ENCODE data around the gene FASTK.
A peak's percentile ranks its signal among the peaks of the same experiment; 100 is the strongest.

The FASTK gene

GRCh38 chr7:151118108-151119054, 37.8 kb upstream of the FASTK start:
- no peak for DNase-seq

GRCh38 chr7:151117565-151117964, 37.0 kb upstream of the FASTK start:
- DNase-seq: no peak

DNA sequence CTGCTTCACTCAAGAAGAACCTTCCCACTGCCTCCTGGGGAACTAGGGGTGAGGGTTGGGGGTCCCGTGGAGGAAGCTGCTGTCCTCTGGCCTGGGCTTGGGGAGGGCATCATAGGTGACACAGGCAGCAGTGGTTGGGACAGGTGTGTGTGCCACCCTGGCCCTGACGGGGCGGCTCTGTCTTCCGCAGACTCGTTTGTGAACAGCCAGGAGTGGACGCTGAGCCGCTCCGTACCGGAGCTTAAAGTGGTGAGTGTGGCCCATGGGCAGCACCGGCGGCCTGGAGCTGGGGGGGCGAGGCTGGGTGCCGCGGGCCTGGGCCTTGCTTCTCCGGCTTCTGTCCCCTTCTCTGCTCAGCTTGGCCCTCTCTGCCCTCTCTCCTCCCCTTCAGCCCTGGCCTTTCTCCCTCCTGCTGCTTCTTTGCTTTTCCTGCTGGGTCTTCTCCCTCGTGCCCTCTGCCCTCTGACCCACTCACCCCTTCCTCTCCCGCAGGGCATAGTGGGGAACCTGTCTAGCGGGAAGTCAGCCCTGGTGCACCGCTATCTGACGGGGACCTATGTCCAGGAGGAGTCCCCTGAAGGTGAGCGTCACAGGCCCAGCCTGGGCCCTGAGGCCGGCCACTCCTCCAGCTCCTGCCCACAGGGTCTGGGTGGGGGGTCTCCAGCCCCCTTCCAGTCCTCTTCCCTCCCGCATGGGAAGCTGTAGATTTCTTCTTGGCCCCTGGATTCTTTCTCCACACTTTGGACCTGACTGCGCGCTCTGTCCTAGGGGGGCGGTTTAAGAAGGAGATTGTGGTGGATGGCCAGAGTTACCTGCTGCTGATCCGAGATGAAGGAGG, 36.2 kb upstream of the FASTK start:
- no peak for DNase-seq

DNA sequence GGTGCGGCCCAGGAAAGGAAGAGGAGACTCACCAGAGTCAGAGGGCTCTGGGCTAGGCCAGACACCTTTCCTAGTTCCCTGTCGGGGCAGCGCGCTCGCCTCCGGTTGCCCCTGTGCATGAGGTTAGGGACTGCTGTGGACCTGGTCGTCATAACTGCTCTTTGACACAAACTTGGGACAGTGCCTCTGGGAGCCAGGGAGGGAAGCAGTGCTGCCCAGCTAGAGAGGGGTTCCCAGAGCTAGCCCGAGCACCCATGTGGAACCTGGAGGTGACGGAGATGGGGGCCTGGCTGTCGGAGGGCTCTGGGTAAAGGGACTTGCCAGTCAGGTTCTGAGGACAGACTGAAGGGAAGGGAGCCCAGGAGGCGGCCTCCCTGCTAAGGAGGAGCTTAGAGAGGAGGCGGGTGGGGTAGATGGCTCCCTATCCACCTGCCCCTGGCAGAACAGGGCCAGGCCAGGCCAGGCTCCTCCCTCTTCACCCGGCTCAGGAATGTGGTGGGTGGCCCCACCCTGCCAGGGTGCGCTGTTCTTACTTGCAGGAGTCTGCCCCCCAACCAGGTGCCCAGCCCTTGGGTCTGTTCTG, 35.3 kb upstream of the FASTK start:
- no peak for DNase-seq

- DNase-seq: peak; percentile 10 to 11
These were observed 34.7 kb upstream of the FASTK start for GRCh38 chr7:151115121-151115835.

DNA sequence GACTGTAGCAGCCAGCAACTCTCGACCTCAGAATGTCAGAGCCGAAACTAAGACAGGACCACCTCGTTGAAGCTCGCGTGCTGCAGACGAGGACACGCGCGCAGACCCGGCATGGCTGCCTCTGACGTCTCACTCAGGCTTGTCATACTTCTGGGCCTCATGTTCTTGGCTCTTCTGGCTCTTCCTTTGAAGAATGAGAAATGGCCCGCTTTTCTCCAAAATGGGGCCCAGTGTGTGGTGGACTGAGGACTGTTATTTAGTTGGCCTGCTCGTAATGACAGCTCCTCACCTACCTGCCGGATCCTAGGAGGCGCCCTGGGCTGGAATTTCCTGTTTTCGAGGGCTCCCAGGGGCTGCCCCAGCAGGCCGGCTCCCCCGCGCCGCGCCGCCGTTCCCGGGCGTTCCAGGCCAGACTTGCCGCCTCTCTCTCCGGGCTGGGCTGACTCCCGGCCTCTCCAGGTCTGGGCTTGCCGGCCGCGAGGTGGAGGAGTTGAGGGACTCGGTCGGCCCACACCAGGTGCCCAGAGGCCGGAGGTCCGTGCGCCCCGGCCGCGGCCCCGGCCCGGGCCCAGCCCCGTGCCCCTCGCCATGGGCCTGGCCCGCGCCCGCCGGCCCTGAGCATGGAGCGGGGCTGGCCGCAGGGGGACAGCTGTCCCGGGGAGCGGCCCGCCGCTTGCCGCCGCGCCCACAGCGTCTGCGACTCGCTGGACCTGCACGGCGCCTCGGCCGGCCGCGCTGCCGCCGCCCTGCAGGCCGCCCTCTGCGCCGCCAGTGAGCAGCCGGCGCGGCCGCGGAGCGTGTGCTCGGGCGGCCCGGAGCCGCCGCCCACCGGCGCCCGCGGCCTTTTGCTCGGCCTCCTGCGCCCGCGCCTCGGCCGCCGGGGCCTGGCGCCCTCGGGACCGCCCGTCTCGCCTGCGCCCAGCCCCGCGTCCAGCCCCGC, 33.8 kb upstream of the FASTK start:
- DNase-seq: no peak

- no peak for DNase-seq
These were observed 32.9 kb upstream of the FASTK start for GRCh38 chr7:151113344-151114150.

DNA sequence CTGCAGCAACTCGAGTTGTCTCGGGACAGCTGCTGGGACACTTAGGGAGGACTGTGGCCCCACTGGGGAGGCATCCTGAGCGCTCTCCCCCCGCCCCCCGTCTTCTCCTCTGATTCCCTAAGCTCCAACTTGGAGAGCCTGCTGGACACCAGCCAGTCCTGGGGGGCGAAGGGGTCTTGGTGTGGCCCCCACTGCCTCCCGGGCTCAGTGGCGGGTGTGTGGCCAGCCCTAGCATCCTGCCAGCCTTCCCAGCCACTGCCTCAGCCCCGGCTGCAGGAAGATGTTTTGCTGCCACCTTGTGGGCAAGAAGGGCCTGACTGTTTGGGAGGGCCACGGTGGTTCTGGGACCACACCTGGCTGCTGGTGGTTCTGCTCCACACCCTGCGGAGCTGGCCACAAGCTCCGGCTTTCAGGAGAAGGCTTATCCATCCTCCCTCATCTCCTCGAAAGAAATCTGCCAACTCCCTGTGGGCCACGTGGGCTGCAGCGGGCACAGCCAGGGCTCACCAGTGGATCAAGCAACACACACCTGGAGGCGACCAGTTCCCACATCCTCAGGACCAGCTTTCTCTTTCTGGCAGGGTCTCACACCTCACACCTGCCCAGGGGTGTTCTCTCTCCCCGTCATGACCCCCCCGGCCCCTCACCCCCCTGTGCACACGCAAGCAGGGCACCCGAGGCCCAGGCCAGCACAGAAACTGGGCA, 30.5 kb upstream of the FASTK start:
- DNase-seq: peak; percentile 51 to 78

DNA sequence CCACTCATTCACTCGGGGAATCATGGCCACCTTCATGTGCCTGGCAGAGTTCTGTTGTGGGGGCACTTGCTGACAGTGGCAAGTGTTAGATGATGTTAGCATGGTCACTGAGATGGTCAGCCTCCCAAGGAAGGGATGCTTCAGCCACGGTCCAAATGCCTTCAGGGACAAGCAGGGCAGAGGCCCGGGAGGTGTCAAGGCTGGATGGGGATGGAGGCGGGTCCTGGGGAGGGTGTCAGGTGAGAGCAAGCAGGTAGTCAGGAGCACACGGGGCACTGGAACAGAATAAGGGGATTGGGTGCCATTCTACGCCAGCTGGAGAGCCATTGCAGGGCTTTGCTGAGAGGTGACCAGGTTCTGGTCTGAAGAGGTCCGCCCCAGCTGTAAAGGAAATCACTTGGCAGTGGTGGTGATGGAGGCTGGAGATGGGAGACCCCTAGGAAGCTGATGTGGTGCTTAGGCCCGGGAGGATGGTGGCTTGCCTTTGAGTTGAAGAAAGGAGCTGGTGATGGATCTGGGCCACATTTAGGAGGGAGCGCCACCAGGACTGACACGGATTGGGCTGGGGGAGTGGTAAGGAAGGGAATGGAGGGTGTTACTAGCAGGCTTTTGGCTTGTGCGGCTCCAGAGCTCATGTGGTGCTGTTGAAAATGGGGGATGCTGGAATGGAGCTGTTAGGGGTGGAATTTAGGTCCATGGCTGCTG, 29.8 kb upstream of the FASTK start:
- DNase-seq: no peak

- DNase-seq: no peak
These were observed 28.8 kb upstream of the FASTK start for GRCh38 chr7:151109094-151110048.

GRCh38 chr7:151107882-151108281, 27.3 kb upstream of the FASTK start:
- no peak for DNase-seq

DNA sequence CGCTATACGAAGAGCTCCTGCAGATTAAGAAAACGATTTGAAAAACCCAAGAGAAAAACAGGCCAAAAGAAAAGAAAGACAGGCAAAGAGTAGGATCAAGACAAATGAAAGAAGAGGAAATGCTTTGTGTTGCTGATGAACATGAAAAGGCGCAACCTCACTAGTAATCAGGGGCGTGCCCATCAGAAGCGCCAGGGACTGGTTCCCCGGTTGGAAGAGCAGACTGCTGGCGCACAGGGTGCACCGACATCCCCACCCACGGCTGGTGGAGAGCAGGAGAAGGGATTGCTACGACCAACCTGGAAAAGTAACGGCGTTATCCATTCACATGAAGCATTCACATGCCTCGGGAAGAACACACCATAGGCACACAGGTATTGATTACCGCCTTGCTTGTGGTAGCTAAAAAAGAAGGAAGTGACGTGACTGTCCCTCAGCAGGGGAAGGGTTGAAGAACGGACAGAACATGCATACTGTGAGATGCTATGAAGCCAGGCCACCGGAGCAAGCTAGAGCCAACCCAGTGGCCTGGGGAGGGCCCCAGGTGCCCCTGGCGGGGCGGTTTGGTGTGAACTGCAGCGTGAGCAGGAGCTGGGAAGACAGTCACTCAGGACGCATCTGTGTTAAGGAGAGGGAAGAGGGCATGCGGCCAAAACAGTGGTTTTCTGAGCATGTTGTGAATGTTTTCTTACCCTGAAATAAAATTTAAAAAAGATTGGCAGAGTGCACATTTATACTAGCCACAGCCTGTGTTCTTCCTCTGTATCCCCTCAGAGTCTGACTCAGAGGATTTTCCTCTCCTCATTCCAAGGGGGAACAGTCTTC, 24.0 kb upstream of the FASTK start:
- no peak for DNase-seq

- DNase-seq: no peak
These were observed 23.4 kb upstream of the FASTK start for GRCh38 chr7:151103973-151104372.

DNA sequence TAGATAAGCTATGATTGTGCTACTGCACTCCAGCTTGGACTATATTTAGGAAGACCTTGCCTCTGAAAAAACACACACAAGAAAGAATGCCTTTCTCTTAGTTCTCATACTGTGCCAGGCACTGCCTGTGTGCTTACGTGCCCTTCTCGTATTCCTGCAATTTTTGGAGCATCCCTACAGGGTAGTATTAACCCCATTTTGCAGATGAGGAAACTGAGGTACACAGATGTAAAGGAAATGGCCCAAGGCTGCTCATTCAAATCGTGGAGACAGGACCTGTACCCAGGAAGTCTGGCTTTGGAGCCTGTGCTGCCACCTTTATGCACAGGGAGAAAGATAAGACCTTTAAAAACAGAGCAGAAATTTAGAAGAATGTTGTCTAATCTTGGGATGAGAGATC, 22.4 kb upstream of the FASTK start:
- no peak for DNase-seq

DNA sequence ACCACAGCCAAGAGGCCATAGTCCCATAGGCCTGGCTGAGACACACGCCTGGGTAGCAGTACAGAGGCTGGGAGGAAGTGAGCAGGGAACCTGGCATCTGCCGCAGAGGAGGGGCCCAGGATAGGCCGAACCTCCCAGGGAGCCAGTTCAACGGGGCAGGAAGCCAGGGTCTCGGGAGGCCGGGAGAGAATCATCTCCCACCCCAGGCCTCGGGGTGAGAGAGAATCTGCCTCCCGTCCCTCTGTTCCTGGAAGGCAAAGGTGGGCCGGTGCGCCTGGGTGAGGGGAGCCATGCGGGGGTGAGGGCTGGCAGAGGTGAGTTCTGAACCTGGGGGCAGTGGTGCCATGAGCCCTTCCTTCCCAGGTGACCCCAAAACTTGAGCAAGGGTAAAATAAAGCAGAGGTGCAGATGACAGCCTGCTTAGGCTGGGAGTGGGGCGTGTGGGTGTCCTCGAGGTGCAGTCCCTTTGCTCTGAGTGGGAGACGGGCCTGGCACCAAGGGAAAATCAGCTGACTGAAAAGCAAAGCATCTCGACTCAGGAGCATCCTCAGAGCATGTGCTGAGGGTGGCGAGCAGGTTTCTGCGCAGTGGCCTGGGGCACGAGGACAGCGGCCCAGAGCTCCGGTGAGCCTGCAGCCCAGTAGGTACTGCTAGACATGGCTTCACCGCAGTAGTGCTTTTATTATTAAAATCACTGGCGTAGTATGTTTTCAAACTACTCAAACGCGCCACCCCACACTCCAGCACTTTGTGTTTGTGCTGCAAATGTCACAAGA, 21.2 kb upstream of the FASTK start:
- no peak for DNase-seq

GRCh38 chr7:151100921-151101320, 20.3 kb upstream of the FASTK start:
- no peak for DNase-seq
